Suprapubic skin (tissue), 4 donors: ENCODE measurements around the gene GAPVD1. TPM values are rescaled to one million over a fixed set of nuclear protein-coding genes. Genes with fewer than 3 reads are reported as not detected.

ENCODE experiments used
- DNase-seq, 2 donors: peaks; one replicate each; pipeline ENCODE4 v3.0.0-alpha.2; 2019; ENCODE audit warnings: low spot score in 2 of 2
- H3K27ac ChIP-seq: fragments of 200-600 bp; sonication (generic); one replicate; pipeline ENCODE4 v1.5.1; 2019
- H3K27me3 ChIP-seq: fragments of 200-600 bp; sonication (generic); one replicate; pipeline ENCODE4 v1.5.1; 2019
- H3K36me3 ChIP-seq: fragments of 200-600 bp; sonication (generic); one replicate; pipeline ENCODE4 v1.5.1; 2019
- H3K4me1 ChIP-seq: fragments of 200-600 bp; sonication (generic); one replicate; pipeline ENCODE4 v1.5.1; 2019
- H3K4me3 ChIP-seq: fragments of 200-600 bp; sonication (generic); one replicate; pipeline ENCODE4 v1.5.1; 2019; ENCODE audit warnings: mild to moderate bottlenecking
- H3K9me3 ChIP-seq: fragments of 200-600 bp; sonication (generic); one replicate; pipeline ENCODE4 v1.5.1; 2019
- EP300 ChIP-seq: sonication (generic); formaldehyde crosslinking; IDR thresholded peaks from one replicate; pipeline ENCODE4 v1.6.1; 2017; ENCODE audit warnings: antibody characterized with exemption
- POLR2A ChIP-seq, 2 donors: fragments of 450-650 bp; IDR thresholded peaks; one replicate each; pipeline ENCODE4 v1.6.1; 2017; ENCODE audit warnings: antibody characterized with exemption in 2 of 2, mild to moderate bottlenecking in 2 of 2, moderate library complexity in 2 of 2
- POLR2AphosphoS5 ChIP-seq, 3 donors: sonication (generic); formaldehyde crosslinking; IDR thresholded peaks; one replicate each; pipeline ENCODE4 v1.6.1; 2017; ENCODE audit warnings: antibody characterized with exemption in 3 of 3
- WGBS: methylation state at CpG from one replicate; pipeline ENCODE4 v1.1.5; 2018; 5-methylcytosine and 5-hydroxymethylcytosine counted together
- total RNA-seq, 4 donors: library from RNA; depleted of rRNA; stranded (reverse); fragments of >200 nt; gene quantifications; one replicate each; pipeline ENCODE4 v1.1.0, GENCODE V29; 2016
- TF ChIP-seq, protein P1 (sequence below), 2 donors: fragments of 200-600 bp in 1 of 2; fragments of 450-650 bp in 1 of 2; sonication (generic) in 1 of 2; IDR thresholded peaks; one replicate each; pipeline ENCODE4 v1.5.1; 2016 to 2019; ENCODE audit warnings: antibody characterized with exemption in 2 of 2, mild to moderate bottlenecking in 1 of 2, moderate library complexity in 1 of 2

GAPVD1 gene
- total RNA-seq, 4 donors from 2014 or later: 49.3 to 87.5 (median 58.7) TPM

GRCh38 chr9:125377584-125378250, 116.1 kb downstream of the GAPVD1 start:
- 59% methylated on average over 8 of the region's 8 CpGs for WGBS

DNA sequence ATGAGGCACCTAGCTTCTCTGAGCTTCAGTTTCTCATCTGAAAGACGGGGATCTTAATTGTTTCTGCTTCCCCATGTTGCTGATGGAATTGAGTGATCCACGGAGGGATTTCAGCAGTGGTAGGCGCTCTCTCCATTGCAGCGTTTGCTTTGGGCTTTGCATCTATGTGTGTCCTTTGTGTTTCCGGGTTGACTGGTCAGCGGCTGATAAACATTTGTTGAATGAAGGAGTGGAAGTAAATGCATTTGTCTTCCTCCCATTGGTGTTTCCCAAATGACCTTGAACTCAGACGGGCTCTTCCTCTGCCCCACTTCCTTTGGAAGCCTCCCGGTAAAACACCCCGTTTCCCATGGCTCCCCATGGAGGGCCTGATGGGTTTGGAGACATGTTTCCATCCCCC, 117.2 kb downstream of the GAPVD1 start:
- H3K4me1 ChIP-seq: peaks cover 15% of the 10 kb centered on the region
- 62% methylated on average over 9 of the region's 9 CpGs for WGBS
- H3K4me3 ChIP-seq: no peak overlapping the region
- TF ChIP-seq, protein P1, sequence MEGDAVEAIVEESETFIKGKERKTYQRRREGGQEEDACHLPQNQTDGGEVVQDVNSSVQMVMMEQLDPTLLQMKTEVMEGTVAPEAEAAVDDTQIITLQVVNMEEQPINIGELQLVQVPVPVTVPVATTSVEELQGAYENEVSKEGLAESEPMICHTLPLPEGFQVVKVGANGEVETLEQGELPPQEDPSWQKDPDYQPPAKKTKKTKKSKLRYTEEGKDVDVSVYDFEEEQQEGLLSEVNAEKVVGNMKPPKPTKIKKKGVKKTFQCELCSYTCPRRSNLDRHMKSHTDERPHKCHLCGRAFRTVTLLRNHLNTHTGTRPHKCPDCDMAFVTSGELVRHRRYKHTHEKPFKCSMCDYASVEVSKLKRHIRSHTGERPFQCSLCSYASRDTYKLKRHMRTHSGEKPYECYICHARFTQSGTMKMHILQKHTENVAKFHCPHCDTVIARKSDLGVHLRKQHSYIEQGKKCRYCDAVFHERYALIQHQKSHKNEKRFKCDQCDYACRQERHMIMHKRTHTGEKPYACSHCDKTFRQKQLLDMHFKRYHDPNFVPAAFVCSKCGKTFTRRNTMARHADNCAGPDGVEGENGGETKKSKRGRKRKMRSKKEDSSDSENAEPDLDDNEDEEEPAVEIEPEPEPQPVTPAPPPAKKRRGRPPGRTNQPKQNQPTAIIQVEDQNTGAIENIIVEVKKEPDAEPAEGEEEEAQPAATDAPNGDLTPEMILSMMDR (IDR thresholded peaks at IDR 0.05): no peak
- TF ChIP-seq EP300 (no peak), POLR2AphosphoS5 (IDR thresholded peaks at IDR 0.05) (no peak), POLR2A (IDR thresholded peaks at IDR 0.05) (no peak)
- H3K27me3 ChIP-seq: no peaks in the 10 kb centered on the region
- no peak for DNase-seq
- H3K27ac ChIP-seq: no peak overlapping the region
- no peaks in the 10 kb centered on the region for H3K36me3 ChIP-seq
- no peaks in the 10 kb centered on the region for H3K9me3 ChIP-seq

More at GRCh38 chr9:125377584-125378250, 116.1 kb downstream of the GAPVD1 start:
- no peak for TF ChIP-seq POLR2A (IDR thresholded peaks at IDR 0.05)
- TF ChIP-seq, protein P1 (IDR thresholded peaks at IDR 0.05): no peak
- no peak for TF ChIP-seq POLR2AphosphoS5 (IDR thresholded peaks at IDR 0.05)
- no peak for TF ChIP-seq EP300
- no peak overlapping the region for H3K4me3 ChIP-seq
- H3K9me3 ChIP-seq: no peaks in the 10 kb centered on the region
- no peak overlapping the region for H3K27ac ChIP-seq
- H3K36me3 ChIP-seq: no peaks in the 10 kb centered on the region
- H3K4me1 ChIP-seq: peaks cover 15% of the 10 kb centered on the region
- no peaks in the 10 kb centered on the region for H3K27me3 ChIP-seq
- no peak for DNase-seq

- Histone ChIP-seq H3K36me3 (no peaks in the 10 kb centered on the region), H3K27me3 (no peaks in the 10 kb centered on the region), H3K9me3 (no peaks in the 10 kb centered on the region), H3K27ac (no peak overlapping the region), H3K4me3 (no peak overlapping the region), H3K4me1 (peaks cover 15% of the 10 kb centered on the region)
- no peak for DNase-seq
- WGBS: 70% methylated on average over 5 of the region's 5 CpGs
- TF ChIP-seq EP300 (no peak), POLR2AphosphoS5 (IDR thresholded peaks at IDR 0.05) (no peak), POLR2A (IDR thresholded peaks at IDR 0.05) (no peak)
- TF ChIP-seq, protein P1 (IDR thresholded peaks at IDR 0.05): no peak
Observed at GRCh38 chr9:125379208-125379607, 117.6 kb downstream of the GAPVD1 start.

DNA sequence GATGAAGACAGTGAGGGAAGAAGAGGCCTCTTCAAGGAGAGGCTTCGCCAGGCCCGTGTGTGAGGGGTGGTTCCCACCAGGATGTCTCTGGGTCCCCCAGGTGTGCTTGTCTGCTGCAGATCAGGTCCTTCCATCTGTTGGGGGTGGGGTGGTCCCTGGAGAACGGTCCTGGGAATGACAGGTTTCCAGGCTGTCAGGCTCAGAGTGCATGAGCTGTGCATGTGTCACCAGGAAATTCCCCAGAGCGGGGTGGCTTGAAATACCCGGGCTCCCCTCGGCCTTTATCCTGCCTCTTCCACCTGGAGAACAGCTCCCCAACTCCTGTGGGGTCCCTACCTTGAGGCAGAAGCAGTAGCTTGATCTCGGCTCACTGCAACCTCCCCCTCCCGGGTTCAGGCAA, 118.8 kb downstream of the GAPVD1 start:
- Histone ChIP-seq H3K27ac (no peak overlapping the region), H3K27me3 (no peaks in the 10 kb centered on the region), H3K36me3 (no peaks in the 10 kb centered on the region), H3K4me3 (no peak overlapping the region), H3K9me3 (no peaks in the 10 kb centered on the region), H3K4me1 (peaks cover 8% of the 10 kb centered on the region)
- peak in 1 of 2 donors; percentile 40 for DNase-seq
- 93% methylated on average over 5 of the region's 8 CpGs for WGBS
- TF ChIP-seq POLR2A (IDR thresholded peaks at IDR 0.05) (no peak), POLR2AphosphoS5 (IDR thresholded peaks at IDR 0.05) (no peak), EP300 (no peak)
- TF ChIP-seq, protein P1 (IDR thresholded peaks at IDR 0.05): no peak

DNA sequence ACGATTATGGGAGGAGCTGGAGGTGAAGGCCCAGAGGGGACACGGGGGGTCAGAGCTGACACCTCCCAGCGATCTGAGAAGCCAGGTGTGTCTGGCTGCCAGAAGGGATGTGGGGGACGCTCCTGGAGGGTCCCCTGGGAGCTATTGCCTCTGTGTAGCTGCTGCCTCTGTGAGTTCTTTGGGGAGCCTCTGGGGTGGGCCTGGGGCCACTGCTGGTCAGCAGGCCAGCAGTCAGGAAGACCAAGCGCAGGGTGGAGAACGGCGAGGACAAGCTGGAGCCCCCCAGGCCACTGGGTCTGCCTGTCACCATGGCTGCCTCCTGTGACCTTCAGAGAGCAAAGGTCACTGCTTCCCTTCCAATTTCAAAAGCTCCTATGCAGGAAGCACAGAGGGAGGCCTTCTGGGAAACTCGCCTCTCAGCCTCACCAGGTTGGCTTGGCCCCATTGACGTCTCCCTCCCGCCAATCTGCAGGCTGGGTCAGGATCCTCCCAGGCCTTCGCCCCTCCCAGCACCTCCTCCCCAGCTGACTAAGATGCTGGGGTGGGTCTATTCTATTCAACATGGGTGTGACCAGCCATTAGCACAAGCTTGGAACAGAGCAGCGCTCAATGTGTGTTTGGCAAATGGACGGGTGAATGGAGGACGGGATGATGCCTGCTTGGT, 126.4 kb downstream of the GAPVD1 start:
- H3K4me1 ChIP-seq: no peaks in the 10 kb centered on the region
- H3K27ac ChIP-seq: no peak overlapping the region
- no peak overlapping the region for H3K4me3 ChIP-seq
- no peaks in the 10 kb centered on the region for H3K36me3 ChIP-seq
- 83% methylated on average over 11 of the region's 14 CpGs for WGBS
- H3K9me3 ChIP-seq: no peaks in the 10 kb centered on the region
- no peak for DNase-seq
- TF ChIP-seq EP300 (no peak), POLR2A (IDR thresholded peaks at IDR 0.05) (no peak), POLR2AphosphoS5 (IDR thresholded peaks at IDR 0.05) (no peak)
- TF ChIP-seq, protein P1 (IDR thresholded peaks at IDR 0.05): no peak
- no peaks in the 10 kb centered on the region for H3K27me3 ChIP-seq
